GM18508 (cell line): ENCODE results near the gene RAB3GAP1.
"Not testable (repeated sequence)": the region's sequence is repeated elsewhere in the genome, so short reads cannot be mapped to it uniquely, and the experiment has no call there.

Experiments used
- ATAC-seq: cut with Tn5 transposase; IDR thresholded peaks from one replicate; pipeline ENCODE4 v1.9.1; 2021; ENCODE audit warnings: moderate number of reproducible peaks; ENCODE audit not compliant: insufficient read depth, unreplicated experiment

The RAB3GAP1 gene

DNA sequence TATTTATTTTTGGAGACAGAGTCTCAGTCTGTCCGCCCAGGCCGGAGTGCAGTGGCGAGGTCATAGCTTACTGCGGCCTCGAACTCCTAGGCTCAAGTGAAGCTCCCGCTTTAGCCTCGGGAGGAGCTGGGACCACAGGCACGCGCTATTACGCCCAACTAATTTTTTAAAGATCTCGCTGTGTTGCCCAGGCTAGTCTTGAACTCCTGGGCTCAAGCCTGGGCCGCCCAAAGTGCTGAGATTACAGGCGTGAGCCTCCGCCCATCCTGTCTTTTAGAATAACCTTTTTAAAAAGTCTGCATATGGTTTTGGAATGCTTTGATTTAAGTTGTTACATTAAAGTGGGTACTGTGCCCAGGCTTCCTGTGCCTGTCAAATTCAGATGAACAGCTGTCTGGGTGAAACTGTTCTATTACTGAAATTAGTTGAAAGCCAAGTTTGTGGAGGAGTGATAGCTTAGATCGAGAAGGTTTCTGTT lies 944 bp downstream of the RAB3GAP1 start:
- no peak for ATAC-seq

DNA sequence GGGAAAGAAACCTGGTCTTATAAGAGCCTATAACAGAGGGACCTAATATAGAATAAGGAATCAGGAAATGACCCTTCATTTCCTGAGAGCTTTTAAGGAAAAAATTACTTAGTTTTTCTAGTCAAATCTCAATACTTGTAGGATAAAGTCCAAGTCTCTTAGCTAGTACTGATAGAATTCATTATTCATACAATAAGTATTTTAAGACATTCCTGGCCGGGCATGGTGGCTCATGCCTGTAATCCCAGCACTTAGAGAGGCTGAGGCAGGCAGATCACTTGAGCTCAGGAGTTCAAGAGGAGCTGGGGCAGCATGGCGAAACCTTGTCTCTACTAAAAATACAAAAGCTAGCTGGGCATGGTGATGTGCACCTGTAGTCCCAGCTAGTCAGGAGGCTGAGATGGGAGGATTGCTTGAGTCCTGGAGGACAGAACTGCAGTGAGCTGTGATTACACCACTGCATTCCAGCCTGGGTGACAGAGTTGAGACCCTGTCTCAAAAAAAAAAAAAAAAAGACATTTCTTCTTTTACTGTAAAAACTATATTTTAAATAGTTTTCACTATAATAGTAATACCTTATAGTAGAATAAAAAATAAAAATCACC lies 3.2 kb downstream of the RAB3GAP1 start:
- no peak for ATAC-seq

DNA sequence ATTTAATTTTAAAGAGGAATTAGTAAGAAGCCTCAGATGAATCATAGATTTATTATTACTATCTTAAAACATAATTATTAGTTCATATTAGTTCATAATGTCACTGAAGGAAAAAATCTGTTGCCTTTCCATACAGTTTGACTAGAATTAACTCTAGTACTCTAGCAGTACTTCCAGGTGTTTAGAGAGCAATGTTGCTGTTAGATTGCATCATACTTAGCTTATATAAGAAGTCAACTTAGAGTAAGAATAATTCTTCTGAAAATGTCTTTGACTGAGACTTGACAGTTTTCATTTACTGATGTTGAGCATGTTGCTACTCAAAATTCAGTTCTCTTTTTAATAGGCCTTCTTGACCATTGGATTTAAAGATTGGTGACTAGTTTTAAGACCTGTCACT lies 4.7 kb downstream of the RAB3GAP1 start:
- ATAC-seq: no peak

DNA sequence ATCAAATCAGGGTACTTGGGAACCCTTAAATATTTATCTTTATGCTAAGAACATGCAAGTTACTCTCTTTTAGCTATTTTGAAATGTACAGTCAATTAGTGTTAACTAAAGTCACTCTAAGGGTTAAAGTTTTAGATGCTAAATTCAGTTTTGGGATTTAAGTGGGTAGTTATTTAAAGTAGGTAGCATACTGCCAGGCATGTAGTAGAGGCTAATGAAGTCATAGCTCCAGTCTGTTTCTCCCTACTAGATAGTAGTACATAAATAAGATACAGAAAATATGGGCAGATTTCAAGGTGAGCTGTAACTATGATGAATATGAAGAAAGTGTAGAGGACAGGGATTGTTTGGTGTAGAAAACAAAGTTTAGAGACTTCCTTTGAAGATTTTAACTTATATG lies 7.5 kb downstream of the RAB3GAP1 start:
- ATAC-seq: no peak

DNA sequence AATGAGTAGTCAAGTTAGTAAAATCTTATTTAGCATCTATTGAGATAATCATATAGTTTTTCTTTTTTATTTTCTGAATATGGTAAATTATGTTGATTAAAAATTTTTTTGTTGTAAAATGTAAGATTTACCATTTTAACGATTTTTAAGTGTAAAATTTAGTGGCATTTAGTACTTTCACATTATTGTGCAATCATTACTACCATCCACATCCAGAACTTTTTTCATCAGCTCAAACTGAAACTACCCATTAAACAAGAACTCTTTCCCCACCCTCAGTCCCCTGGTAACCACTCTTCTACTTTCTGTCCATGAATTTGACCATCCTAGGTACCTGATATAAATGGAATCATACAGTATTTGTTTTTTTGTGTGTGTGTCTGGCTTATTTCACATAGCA lies 11.1 kb downstream of the RAB3GAP1 start:
- no peak for ATAC-seq

DNA sequence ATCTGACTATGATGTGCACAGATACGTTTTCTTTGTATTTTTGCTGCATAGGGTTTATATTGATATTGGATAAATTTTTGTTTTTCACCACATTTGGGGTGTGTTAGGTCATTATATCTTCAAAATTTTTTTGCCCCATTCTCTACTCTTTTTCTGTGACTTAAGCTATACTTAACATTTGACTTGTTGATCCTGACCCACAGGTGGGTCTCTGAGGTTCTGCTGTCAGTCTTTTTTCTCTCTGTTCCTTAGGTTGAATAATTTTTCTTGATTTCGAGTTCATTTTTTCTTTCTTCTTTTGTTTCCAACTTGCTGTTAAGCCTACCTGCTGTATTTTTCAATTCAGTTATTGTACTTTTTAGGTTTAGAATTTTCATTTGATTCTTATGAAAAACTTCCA lies 12.1 kb downstream of the RAB3GAP1 start:
- no peak for ATAC-seq

DNA sequence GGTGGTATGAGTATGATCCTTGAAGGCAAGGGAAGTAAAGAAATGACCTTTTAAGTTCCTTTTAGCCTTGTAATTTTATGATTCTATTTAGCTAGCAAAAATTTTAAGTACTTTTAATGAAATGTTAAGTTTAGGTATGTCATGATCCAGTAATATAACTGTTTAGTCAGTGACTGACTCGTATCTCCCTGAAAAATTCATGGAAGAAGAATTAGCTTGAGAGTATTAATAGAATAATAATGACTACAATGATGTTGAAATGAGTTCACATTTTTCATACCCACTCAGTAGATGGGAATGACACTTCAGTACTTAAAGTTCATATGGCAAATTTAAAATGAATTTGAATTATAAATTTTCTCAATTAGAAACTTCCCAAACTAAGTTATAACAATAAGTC lies 14.6 kb downstream of the RAB3GAP1 start:
- no peak for ATAC-seq

DNA sequence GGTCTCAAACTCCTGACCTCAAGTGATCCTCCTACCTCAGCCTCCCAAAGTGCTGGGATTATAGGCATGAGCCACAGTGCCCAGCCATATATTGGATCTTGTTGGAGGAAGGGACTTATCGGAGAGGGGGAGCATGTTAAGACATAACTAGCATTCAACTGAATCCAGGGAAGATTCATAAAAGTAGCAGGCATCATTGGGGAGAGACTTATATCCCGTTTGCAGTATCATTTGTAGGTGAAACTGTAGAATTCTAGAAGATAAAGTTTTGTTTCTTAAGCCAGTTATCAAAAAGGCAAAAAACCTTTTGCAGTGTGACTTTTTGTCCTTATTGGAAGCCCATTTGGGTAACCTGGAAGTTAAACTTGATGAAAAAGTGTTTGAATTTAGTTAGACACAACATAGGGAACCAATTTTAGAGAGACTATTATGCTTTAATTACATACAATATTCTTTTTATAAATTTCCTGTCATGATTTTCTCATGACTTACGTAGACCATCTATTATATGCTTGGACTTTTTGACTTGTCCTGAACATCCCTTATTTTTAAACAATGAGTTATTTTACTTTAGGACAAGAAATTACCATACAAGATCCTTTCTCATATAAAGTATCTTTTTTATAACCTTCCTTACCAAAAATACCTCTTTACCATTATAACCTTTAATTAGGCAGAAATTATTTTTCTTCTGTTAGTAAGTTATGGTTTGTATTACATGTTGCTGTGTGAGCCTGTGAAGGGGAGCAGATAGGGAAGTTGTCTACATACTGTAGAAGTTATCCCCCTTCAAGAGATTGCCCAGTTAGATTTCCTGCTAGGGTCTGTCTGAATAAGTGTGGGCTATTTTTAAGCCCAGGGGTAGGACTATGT lies 20.3 kb downstream of the RAB3GAP1 start:
- no peak for ATAC-seq

DNA sequence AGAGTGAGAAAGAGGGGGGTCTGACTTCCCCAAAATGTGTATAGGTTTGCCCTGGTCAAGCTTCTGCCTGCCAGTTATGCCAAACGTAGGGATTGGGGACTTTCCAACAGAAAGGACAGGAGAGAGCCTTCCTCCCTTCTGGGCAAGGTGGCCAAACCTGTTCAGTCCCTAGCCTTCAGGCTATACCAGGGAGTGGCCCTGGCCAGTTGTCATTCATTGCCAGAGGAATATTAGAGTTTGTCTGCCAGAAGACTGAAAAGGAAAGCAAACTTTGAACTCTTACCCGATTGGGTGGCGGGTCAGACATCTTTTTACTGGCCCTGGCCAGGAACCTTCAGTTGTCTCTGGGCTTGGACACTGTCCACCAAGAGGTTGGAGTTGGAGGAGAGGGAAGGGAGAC lies 22.1 kb downstream of the RAB3GAP1 start:
- ATAC-seq: no peak

DNA sequence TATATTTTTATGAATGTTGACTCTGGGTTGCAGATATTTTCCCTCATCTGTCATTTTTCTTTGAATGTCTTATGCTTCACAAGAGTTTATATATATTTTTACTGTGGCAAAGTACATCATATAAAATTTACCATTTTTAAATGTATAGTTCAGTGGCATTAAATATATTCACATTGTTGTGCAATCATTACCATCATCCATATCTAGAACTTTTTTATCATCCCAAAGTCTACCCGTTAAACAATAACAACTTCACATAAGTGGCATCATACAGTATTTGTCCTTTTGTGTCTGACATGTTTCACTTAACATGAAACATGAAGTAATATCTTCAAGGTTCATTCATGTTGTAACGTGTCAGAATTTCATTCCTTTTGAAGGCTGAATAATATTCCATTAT lies 24.5 kb downstream of the RAB3GAP1 start:
- no peak for ATAC-seq

DNA sequence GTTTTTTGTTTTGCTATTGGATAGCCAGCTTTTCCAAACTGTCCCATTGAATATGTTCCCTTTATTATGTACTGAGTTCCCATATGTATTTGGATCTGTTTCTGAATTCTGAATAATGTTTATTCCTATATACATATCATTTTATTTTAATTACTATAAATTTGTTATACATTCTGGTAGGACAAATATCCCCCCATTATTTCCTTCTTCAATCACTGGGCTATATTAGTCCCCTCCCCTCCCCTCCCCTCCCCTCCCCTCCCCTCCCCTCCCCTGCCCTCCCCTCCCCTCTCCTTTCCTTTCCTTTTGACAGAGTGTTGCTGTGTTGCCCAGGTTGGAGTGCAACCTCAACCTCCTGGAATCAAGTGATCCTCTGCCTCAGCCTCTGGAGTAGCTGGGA lies 26.3 kb downstream of the RAB3GAP1 start:
- no peak for ATAC-seq

DNA sequence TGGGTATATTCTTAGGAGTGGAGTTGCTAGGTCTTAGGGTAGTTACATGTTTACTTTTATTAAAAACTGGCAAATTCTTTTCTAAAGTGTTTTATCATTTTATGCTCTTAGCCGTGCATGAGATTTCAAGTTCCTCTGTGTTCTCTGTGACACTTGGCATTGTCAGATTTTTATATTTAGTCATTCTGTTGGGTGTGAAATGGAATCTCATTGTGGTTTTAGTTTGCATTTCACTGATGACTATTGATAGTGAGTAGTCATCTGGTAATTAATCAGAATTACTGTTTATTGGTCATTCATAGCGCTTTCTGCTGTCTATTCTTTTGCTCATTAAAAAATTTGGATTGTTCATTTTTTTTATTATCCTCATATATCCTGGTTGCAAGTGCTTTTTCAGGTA lies 34.1 kb downstream of the RAB3GAP1 start:
- ATAC-seq: no peak

DNA sequence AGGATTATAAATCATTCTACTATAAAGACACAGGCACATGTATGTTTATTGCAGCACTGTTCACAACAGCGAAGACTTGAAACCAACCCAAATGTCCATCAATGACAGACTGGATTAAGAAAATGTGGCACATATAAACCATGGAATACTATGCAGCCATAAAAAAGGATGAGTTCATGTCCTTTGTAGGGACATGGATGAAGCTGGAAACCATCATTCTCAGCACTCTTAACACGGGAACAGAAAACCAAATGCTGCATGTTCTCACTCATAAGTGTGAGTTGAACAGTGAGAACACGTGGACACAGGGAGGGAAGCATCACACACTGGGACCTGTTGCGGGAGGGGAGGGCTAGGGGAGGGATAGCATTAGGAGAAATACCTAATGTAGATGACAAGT lies 37.5 kb downstream of the RAB3GAP1 start:
- not testable (repeated sequence) for ATAC-seq

DNA sequence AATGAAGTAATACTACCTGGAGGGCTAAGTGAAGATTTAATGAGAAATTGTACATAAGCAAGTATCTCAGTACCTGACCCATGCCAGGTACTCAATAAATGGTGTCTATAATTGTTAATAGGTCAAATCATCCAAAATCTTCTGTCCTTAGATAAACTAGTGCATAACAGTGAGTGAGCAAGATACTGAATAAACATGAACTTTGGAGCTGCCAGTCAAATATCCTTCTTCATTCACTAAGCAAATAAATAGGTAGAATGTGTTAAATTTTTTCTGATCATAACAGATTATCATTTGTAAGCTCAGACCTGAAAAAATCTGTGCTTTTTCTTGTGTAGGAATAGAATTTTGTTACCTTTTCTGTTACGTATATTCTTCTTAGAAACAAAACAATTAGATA lies 39.6 kb downstream of the RAB3GAP1 start:
- no peak for ATAC-seq

DNA sequence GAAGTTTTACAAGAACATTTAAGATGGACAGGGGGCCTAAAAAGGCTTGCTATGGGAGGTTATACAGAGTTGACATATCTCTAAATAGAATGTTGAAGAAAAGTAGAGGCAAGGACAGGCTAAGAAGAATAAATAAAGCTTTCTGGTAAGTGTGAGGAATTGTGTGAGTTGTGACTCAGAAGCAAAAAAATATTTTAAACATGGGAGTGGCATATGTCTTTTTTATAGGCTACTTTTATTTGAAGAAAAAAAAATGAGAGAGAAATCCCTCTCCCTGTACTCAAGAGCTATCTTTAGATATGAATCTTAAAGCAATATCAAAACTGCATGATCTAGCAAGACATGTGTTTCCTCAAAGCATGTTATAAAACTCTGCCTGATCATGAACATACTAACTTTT lies 41.1 kb downstream of the RAB3GAP1 start:
- no peak for ATAC-seq

DNA sequence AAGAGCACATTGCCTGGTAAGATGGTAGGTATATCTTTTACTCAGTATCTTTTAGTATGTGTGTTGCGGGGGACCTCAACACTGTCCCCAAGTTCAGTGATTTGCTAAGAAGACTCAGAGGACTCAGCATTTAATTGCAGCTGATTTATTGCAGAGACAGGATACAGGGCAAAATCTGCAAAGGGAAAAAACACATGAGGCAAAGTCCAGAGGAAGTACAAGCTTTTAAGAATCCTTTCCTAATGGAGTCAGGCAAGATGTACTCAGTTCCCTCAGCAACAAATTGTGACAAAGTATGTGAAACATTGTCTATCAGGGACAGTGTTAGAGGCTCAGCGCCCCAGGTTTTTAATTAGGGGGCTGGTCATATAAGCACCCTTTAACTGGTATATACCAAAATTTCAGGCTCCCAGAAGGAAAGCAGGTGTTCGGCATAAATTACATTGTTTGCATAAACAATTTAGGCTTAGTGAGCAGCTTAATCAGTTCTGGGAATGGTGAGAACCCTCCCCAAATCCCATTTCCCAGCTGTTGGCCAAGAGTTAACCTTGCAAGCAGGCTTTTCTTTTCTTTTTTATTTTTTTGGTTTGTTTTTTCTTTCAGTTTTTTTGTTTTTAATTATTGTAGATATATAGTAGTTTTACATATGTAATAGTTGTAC lies 41.7 kb downstream of the RAB3GAP1 start:
- ATAC-seq: no peak

DNA sequence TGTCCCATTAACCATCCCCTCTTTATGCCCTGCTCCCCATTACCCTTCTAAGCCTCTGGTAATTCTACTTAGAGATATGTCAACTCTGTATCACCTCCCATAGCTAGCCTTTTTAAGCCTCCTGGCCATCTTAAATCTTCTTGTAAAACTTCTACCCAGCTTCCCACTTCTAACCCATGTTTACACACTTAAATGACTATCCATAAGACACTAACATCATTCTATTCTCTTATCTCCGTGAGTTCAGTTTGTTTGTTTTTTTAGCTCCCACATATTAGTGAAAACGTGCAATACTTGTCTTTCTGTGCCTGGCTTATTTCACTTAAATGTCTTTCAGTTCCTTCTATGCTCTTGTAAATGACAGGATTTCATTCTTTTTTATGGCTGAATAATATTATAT lies 42.4 kb downstream of the RAB3GAP1 start:
- no peak for ATAC-seq

DNA sequence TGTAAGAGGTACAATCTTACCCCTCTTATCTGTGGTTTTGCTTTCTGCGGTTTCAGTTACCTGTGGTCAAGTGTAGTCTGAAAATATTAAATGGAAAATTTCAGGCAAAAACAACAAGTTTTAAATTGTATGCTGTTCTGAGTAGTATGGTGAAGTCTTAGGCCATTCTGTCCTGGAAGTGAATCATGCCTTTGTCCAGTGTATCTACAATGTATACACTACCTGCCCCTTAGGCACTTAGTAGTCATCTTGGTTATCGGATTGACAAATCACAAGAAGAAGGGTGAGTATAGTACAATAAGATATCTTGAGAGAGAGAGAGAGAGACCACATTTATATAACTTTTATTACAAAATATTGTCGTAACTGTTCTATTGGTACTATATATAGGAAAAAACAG lies 43.5 kb downstream of the RAB3GAP1 start:
- ATAC-seq: no peak

DNA sequence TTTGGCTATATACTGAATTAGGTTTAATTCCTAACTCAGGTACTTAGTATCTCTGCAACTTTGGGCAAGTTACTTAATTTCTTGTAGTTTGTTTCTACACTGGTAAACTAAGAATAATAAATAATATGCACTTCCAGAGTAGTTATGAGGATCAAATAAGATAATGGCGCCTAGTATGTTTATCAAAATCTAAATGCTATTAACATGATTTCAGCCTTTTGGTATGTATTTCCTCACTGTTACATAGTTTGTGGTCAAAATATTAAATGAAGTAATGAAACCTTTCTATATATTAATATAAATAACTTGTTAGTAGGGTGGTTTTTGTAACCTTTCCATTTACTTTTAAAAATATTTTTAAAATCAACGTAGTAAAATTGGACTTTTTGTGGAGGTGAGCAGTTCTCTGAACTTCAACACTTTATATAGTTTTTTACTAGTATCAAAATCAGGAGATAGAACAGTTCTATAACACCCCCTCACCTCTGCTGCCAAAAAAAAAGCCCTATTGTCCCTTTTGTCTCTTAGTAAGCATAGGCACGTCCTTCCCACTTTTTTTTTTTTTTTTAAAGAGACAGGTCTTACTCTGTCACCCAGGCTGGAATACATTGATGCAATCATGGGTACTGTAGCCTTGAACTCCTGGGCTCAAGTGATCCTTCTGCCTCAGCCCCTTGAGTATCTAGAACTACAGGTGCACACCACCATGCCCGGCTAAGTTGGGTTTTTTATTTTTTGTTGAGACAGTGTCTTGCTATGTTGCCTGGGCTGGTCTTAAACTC lies 44.8 kb downstream of the RAB3GAP1 start:
- no peak for ATAC-seq

DNA sequence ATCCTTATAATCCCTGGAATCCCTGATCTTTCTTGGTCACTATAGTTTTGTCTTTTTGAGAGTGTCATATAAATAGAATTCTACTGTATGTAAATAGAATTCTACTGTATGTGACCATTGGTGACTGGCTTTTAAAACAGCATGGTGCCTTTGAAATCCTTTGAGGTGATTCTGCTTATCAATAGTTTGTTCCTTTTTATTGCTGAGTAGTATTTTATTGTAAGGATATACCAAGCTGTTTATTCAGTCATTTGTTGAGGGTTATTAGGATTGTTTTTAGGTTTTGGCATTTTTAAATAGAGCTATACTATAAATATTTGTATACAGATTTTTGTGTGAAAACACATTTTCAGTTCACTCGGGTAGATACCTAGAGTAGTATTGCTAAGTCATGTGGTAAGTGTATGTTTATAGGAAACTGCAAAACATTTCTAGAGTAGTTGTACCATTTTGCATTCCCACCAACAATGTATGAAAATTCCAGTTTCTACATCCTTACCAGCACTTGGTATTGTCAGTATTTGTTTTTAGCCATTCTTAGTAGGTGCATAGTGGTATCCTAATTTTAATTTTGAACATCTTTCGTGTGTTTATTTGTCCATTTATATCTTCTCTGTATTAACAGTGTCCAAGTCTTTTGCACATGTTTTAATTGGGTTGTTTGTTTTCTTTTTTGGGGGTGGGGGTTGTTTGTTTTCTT lies 45.6 kb downstream of the RAB3GAP1 start:
- ATAC-seq: no peak
